Body of pancreas (tissue), 4 donors: ENCODE measurements around the gene MREG.

Experiments
- CTCF ChIP-seq, 7 experiments: fragments of 450-650 bp in 4 of 7; fragments of 200-600 bp in 3 of 7; sonication (generic) in 3 of 7; IDR thresholded peaks; one replicate each; pipeline ENCODE4 v1.5.1; 2016 to 2019; ENCODE audit warnings: antibody characterized with exemption in 7 of 7
- POLR2A ChIP-seq, 3 donors: fragments of 450-650 bp; IDR thresholded peaks; one replicate each; pipeline ENCODE4 v1.6.1; 2016; ENCODE audit warnings: antibody characterized with exemption in 3 of 3, mild to moderate bottlenecking in 2 of 3

GRCh38 chr2:215895330-215895729 lies 118.0 kb downstream of the MREG start:
- TF ChIP-seq POLR2A (IDR thresholded peaks at IDR 0.05), result no peak
- no peak for TF ChIP-seq CTCF (IDR thresholded peaks at IDR 0.05)
